Effector memory CD4-positive, alpha-beta T cell (primary cell): ENCODE measurements around the gene TNFRSF25.

Source experiments
- DNase-seq, 3 donors: peaks; one replicate each; pipeline ENCODE4 v3.0.0-alpha.2; 2020
- H3K27ac ChIP-seq: 2 replicates; pipeline ENCODE4 v1.7.0; 2013; ENCODE audit warnings: mild to moderate bottlenecking, low read length, moderate library complexity; ENCODE audit not compliant: insufficient read depth, poor library complexity, severe bottlenecking
- H3K27me3 ChIP-seq: replicated peaks from 2 replicates; pipeline ENCODE4 v1.7.0; 2013; ENCODE audit warnings: mild to moderate bottlenecking, low read length; ENCODE audit not compliant: insufficient read depth, control insufficient read depth, poor library complexity, severe bottlenecking
- H3K36me3 ChIP-seq: 2 replicates; pipeline ENCODE4 v1.7.0; 2013; ENCODE audit warnings: mild to moderate bottlenecking, low read length, moderate library complexity; ENCODE audit not compliant: control insufficient read depth, insufficient read depth
- H3K4me1 ChIP-seq: 2 replicates; pipeline ENCODE4 v1.7.0; 2013; ENCODE audit warnings: low read length, mild to moderate bottlenecking; ENCODE audit not compliant: control insufficient read depth, insufficient read depth, poor library complexity, severe bottlenecking
- H3K4me3 ChIP-seq: 2 replicates; pipeline ENCODE4 v1.7.0; 2013; ENCODE audit warnings: low read length, low read depth, mild to moderate bottlenecking; ENCODE audit not compliant: insufficient read depth, poor library complexity, severe bottlenecking
- H3K9me3 ChIP-seq: 2 replicates; pipeline ENCODE4 v1.7.0; 2013; ENCODE audit warnings: mild to moderate bottlenecking, low read length, moderate library complexity; ENCODE audit not compliant: control insufficient read depth

The TNFRSF25 gene

DNA sequence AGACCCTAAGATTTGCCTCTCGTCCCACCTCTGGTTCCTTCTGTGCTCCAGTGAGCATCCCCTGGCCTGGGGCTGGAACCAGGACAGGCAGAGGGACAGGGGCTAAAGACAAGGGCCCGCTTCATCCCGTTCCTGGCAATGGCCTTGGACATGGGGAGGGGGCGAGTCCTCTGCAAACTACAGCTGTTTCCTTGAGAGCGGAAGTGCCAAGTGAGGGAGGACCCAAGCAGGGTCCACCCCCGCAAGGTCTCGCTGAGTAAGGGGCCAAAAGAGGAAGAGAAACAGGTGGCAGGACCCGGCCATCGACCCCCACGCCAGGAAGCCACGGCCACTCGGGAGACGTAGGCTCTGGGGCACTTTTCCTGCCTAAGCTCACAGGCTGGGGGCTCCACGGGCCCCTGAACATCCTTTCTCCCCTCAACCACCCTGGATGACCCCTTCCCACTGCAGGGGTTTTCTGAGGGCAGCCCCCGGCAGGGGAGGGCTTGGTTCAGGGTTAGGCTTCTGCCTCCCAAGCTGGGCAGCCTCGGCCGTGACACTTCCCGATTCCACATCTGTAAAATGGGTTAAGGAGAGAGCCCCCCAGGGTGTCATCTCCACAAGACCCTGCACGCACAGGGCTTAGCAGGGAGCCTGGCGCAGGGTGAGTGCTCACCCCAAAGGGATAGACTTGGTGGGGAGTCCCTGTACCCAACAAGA lies 43.4 kb upstream of the TNFRSF25 start:
- Histone ChIP-seq H3K27me3 (no peaks in the 10 kb centered on the region), H3K27ac (no peak overlapping the region), H3K4me3 (no peak overlapping the region), H3K4me1 (no peaks in the 10 kb centered on the region), H3K36me3 (no peaks in the 10 kb centered on the region), H3K9me3 (no peaks in the 10 kb centered on the region)
- DNase-seq, result no peak

DNA sequence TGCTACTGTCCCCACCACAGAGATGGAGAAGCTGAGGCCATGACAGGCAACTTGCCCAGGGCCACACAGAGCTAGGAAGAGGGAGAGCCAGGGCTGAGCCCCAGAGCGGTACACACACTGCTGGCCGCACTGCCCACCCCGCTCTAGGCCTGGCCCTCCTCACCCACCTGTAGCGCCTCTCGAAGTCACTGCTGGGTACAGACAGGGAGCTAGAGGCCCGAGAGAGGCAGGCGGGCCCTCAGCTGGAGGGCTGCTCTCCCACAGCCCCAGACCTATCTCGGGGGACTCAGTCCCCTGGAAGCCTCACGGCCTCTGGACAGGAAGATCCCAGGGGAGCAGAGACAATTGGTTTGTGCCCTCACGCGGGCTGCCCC lies 42.8 kb upstream of the TNFRSF25 start:
- no peak for DNase-seq

DNA sequence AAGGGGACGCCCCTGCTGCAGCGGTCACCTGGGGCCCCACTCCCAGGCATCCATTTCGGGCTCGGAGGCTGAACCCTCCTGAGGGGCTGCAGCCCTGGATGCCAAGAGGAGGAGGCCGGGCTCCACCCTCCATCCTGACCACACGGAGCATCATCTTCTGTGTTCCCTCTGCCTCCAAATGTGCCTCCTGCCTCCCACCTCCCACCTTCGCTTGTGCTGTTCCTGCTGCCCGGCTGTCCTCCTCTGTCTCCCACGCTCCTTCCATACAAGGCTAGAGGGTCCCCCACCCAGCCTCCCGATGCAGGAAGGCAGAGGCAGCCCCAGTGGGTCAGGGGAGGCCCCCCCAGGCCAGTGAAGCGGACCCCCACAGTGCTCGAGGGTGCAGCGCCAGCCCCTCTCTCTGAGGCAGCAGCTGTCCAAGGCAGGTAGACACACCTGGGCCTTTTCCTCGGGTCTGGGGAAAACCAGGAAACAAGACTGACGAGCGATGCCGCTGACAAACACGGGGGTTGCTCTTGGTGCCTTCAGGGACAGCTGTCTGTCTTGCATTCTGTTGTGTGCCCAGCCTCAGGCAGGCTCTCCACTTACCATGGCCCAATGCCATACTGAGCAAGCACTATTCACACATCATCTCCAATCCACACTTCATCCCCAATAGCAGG lies 42.3 kb upstream of the TNFRSF25 start:
- H3K4me1 ChIP-seq, result no peaks in the 10 kb centered on the region
- H3K9me3 ChIP-seq, result no peaks in the 10 kb centered on the region
- H3K27ac ChIP-seq, result no peak overlapping the region
- no peak for DNase-seq
- H3K27me3 ChIP-seq, result no peaks in the 10 kb centered on the region
- no peak overlapping the region for H3K4me3 ChIP-seq
- H3K36me3 ChIP-seq, result no peaks in the 10 kb centered on the region

More for the DNA sequence above, 42.8 kb upstream of the TNFRSF25 start:
- Histone ChIP-seq H3K9me3 (no peaks in the 10 kb centered on the region), H3K36me3 (no peaks in the 10 kb centered on the region), H3K4me3 (no peak overlapping the region), H3K4me1 (no peaks in the 10 kb centered on the region), H3K27ac (no peak overlapping the region), H3K27me3 (no peaks in the 10 kb centered on the region)

DNA sequence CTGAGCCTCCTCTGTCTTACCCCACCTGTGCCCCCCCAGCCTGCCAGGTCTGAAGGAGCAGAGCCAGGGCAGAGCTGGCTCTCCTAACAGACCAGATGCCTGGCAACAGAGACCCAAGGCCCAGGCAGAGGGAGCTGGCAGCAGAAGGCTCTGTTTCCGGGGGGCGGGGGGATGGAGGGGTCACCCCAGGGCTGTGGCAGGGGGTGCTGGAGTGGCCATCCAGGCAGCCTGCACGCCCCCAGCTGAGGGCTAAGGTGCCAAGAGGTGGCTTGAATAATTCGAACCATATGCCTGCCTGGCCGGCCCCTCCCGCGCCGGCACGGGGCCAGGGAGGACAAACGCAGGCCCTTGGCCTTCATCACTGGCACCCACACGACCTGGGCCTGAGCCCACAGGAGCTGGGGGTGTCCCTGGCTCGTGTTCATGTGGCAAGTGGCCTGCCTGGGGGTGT lies 41.5 kb upstream of the TNFRSF25 start:
- no peak for DNase-seq
- Histone ChIP-seq H3K9me3 (no peaks in the 10 kb centered on the region), H3K27ac (no peak overlapping the region), H3K4me1 (no peaks in the 10 kb centered on the region), H3K27me3 (no peaks in the 10 kb centered on the region), H3K36me3 (no peaks in the 10 kb centered on the region), H3K4me3 (no peak overlapping the region)

DNA sequence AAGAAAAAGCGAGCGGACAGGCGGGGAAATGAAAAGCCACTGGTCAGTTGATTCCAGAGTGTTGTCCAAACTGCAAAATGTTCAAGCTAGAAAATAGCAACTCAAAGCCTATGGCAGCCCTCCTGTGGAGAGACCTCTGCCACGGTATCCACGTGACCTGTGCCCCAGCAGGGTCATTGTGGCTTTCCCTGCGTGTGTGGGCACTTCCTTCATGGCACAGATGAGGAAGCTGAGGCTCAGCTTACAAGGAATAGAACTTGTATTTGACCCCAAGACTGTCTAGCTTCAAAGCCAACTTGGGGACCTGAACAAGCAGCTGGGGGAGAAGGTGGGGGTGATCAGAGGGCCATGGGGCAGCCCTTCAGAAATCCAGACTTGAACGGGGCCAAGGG lies 41.1 kb upstream of the TNFRSF25 start:
- DNase-seq, result no peak
- Histone ChIP-seq H3K4me1 (no peaks in the 10 kb centered on the region), H3K9me3 (no peaks in the 10 kb centered on the region), H3K27ac (no peak overlapping the region), H3K4me3 (no peak overlapping the region), H3K36me3 (no peaks in the 10 kb centered on the region), H3K27me3 (no peaks in the 10 kb centered on the region)

DNA sequence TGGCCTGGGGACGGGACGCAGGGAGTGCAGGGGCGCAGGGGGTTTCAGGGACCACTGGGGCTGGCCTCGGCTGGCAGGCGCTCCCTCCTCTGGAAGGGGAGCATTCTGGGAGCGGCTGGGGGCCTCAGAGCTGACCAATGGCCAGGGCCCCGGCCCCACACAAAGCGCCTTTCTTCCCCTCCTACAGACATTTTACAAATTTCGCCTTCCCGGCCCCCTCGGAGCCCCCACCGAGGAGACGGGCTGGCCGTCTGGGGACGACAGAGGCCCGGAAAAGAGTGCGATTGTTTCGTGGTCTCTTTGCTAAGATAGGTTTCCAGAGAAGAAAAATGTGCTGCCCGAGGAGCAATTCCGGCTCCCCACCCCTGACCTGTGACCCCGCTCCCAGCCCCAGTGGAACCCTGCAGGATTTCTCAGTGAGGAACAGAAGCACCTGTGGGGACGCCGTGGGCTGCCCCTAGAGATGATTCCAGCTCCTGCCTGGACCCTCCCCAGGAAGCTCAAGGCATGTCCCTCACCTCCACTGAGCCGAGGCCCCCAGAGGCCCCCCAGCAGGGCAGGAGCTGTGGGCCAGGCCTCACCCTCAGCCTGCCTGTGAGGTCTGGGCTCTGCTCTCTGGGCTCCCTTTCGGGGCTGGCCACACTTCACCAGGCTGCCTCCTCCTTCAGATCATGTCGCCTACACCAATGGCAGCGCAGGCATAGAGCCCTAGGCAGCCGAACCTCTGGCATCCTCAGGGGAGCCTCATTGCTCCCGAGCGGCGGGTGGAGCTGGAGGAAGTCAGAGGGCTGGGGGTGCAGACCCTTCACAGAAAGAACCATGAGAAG lies 40.5 kb upstream of the TNFRSF25 start:
- no peak for DNase-seq
- H3K4me1 ChIP-seq, result no peaks in the 10 kb centered on the region
- no peaks in the 10 kb centered on the region for H3K36me3 ChIP-seq
- H3K4me3 ChIP-seq, result no peak overlapping the region
- H3K27ac ChIP-seq, result no peak overlapping the region
- no peaks in the 10 kb centered on the region for H3K27me3 ChIP-seq
- H3K9me3 ChIP-seq, result no peaks in the 10 kb centered on the region

DNA sequence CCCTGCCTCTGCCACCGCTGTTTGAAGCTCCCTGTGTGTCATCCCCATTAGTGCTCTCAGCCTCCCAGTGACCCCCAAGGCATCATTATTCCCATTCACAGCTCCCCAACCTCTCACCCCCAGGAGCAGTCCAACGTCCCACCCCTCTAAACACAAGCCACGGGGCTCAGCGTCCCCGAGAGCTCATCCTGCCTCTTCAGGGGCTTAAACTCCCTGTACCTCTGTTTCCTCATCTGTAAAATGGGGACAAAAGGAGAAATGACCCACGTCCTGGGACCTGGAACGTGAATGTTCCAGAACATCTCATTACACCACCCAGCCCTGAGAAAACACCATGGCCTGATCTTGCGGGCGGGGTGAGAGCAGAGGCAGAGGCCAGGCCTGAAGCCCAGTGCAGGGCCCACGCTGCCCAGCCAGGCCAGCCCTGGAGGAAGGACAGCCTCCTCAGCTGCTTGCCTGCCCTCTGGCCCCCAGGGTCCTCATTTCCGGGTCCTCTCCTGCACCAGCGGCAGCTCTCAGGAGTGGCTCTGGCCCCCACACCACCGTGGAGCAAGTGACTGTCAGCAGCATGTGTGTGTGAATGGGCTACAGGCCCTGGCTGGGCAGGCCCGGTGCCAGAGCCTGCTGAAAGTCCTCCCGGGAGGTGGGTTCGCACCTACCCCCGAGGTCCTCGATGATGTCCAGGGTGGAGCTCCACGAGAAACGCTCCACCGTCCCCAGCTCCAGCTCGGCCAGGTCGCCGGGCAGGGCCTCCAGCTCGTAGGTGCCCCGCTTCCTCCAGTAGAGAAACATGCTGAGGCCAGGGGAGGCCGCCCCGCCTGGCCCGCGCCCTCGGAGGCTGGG lies 39.6 kb upstream of the TNFRSF25 start:
- H3K27ac ChIP-seq, result no peak overlapping the region
- H3K9me3 ChIP-seq, result no peaks in the 10 kb centered on the region
- no peaks in the 10 kb centered on the region for H3K4me1 ChIP-seq
- no peaks in the 10 kb centered on the region for H3K36me3 ChIP-seq
- no peak for DNase-seq
- H3K4me3 ChIP-seq, result no peak overlapping the region
- no peaks in the 10 kb centered on the region for H3K27me3 ChIP-seq

DNA sequence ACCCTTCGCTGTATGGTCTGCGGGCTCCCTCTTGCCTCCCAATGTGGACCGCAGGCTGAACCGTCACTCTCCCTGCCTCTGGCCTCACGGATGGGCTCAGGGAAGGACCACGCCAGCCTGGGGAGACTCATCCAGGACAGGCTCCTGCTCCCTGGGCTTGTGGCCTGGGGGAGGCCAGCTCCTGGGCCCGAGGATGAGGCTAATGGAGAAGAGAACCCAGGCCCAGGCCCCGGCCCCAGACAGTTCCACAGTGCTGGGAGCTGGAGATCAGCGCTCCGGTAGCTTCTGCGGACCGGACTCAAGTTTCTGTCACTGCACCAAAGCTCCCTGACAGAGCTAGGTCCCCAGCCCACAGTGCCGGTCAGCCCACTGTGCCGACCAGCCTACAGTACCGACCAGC lies 38.9 kb upstream of the TNFRSF25 start:
- no peaks in the 10 kb centered on the region for H3K4me1 ChIP-seq
- no peaks in the 10 kb centered on the region for H3K27me3 ChIP-seq
- no peaks in the 10 kb centered on the region for H3K9me3 ChIP-seq
- H3K4me3 ChIP-seq, result no peak overlapping the region
- no peaks in the 10 kb centered on the region for H3K36me3 ChIP-seq
- H3K27ac ChIP-seq, result no peak overlapping the region
- DNase-seq, result no peak

DNA sequence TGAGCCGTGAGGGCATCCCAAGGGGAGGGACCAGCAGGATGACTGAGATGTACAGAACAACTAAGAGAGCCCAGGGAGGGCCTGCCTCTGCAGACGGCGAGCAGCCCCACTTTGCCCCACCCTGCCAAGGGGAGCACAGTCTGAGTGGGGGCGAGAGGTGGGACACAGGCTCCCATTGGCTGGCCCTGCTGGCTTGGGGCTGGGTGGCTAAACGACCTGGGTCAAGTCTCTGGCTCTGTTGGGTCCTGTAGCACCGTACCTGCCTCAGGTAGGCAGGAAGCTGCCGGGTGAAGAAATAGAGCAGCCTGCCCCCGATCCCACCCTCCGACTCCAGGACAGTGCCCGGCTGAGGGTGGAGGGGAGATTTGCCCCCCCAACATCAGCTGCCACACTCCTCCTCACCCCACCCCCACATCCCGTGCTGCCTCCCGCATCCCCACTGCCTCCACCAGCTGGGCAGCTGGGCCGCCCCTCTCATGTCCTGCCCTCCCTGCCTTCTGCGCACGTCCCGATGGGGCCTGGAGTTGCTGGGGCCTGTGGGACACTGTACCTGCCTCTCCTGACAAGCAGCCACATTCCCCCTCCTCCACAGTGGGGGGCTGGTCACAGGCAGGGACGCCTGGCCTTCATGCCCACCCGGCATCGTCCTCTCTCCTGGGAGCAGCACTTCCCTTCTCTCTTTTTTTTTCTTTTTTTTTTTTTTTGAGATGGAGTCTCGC lies 38.1 kb upstream of the TNFRSF25 start:
- Histone ChIP-seq H3K4me1 (no peaks in the 10 kb centered on the region), H3K27ac (no peak overlapping the region), H3K9me3 (no peaks in the 10 kb centered on the region), H3K4me3 (no peak overlapping the region), H3K27me3 (no peaks in the 10 kb centered on the region), H3K36me3 (no peaks in the 10 kb centered on the region)
- no peak for DNase-seq
